Activated CD8-positive, alpha-beta memory T cell treated with anti-CD3 and anti-CD28 coated beads, Interleukin-2, amount 50 U/mL, for 24 hours (primary cell): ENCODE measurements around the gene CMSS1.
"Not testable (repeated sequence)": the region's sequence is repeated elsewhere in the genome, so short reads cannot be mapped to it uniquely, and the experiment has no call there.

Experiments
- DNase-seq: peaks from one replicate; pipeline ENCODE4 v3.0.0-alpha.2; 2020; ENCODE audit errors: extremely low read depth

CMSS1 gene

GRCh38 chr3:100023595-100023994 lies 205.9 kb downstream of the CMSS1 start:
- no peak for DNase-seq

DNA sequence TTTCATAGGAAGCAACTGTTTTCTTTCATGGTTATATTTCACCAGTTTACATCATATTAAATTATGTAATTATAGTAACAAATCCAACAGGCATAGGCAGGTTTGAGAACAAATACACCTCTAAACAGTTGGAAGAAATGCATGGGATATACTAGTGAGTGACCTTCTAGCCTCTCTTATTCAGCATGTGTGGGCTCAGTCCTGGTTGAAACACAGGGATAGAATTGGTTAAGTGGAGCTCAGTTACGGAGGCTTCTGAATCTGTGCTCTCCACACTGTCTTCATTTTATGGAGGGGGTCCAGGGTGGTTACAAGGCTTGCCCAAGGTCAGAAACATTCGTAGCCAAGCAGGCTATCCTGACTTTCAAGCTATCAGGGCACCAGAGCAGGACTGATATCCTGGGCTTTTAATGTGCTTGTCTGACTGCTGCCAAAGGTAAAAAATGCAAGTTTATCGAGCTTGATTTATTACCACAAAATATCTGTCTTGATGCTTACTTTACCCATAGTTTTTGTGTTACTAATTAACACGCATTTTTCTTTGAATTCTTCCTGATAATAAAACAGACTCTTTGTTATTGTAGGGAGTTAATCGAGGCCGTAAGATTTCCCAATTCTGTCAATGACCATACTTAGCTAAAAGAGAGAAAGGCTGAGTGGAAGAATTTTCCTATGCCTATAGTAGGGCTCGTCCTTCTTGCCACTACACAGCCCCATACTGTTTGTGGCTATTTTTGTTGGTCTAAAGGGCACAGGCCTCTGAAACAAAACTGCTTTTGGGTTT lies 207.1 kb downstream of the CMSS1 start:
- no peak for DNase-seq

GRCh38 chr3:100027321-100027720 lies 209.7 kb downstream of the CMSS1 start:
- no peak for DNase-seq

DNA sequence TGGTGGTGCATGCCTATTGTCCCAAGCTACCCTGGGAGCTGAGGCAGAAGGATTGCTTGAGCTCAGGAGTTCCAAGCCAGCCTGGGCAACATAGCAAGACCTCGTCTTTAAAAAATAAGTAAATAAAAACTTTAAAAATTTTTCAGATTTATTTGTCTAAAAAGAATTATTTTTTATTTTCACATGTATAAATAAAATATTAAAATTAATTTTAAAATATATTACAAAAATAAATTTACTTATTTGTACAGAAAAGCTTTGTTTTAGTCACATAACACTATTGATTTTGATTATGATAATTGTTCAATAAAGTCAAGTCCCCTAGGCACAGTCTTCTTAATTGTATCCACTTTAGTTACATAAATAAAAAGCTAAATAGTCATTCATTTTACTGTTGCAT lies 211.4 kb downstream of the CMSS1 start:
- no peak for DNase-seq

DNA sequence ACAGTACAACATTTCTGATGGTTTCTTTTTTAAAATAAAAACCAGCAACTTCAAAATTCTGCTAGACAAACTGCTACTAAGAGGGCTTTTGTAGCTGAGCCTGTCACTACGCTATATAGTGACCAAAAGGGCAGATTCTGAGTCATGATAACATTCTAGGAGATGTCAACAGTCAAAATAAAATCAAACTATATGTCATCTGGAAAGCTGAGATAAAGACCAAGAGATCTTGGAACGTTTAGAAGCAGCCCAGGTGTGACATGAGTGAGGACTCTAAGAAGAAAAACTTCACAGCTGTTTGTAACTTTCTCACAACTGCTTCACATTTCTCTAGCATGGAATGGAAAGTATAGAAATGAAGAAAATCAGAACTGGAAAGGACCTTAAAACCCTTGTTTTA lies 212.0 kb downstream of the CMSS1 start:
- DNase-seq: no peak

DNA sequence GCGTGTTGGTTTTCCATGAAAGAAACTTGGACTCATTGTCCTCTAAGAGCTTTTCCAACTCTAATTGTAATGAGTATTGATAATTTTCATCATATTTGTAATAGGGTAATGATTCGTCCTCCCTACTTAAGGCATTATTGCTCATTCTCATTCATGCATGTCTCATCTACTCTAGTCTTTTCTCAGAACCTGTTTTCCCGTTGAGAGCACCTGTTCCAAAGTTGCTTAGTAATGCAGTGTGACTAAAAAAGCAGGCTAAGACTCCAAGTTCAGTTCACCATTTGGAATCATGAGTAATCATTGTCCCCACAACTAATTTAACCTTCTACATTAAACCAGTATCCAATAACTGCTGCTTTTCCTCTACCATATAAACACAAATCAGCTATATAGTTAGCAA lies 212.7 kb downstream of the CMSS1 start:
- DNase-seq: no peak

DNA sequence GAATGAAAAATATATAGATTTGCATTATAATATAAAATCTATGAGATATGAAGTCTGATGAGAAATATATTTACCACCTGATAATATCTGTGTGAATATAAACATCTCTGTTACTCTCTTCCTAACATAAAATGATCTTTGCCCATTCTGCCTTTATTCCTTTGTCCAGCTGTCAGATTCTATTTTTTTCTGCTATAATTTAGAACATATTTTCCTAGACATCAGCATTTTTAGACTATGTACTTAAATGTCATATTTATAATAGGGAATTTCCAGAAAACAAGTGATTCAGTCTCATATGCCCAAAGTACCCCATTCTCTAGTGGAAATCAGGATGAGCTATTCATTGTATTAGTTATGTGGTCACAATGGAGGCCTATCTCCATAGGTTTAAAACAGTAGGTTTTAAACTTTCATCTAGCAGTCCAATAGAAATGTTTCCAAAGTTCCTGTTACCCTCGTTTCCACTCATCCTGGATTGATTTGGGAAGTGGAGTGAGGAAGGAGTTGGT lies 213.3 kb downstream of the CMSS1 start:
- no peak for DNase-seq

- no peak for DNase-seq
These were observed 214.6 kb downstream of the CMSS1 start for GRCh38 chr3:100032243-100032642.

DNA sequence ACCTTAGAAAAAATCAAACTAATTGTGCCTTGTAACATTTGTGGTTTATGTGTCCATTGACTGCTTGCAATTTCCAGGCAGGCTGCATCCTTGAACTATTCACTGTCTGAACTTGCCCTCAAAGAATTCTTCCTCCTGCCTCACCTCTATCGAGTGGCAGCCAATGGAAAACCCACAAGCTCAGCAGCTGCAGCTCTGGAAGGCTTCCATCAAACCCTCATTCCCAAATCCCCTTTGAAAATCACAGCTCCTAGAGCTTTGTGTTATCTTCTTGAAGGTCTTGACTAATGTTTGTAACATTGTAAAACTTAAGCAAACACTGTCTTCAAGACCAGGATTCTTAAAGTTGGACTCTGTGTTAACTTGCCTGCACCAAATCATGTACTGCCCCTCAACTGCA lies 215.5 kb downstream of the CMSS1 start:
- no peak for DNase-seq

DNA sequence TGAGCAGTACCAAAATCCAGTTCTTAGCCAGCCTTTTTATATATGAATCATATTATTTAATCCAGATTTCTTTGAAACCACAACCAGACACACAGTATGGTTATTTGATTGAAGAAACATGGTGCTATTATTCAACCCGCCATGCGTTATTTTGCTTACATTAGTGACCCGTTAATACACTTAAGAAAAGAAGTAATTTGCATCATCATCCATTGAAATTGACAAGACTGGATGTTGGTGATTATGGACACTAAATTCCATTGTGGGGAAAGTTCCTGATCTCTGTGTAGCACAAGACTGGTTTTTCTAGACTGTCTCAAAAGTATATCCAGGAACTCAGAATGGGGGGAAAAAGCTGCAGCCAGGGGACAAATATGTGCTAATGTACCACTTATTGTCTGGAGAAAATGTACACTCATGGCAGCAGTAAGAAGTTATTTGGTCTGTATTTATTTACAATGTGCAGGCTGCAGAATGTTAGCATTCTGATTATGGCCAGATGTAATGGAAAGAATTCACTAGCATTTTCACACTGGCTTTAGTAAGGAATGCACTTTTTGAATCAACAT lies 216.3 kb downstream of the CMSS1 start:
- DNase-seq: no peak

GRCh38 chr3:100039075-100039474 lies 221.4 kb downstream of the CMSS1 start:
- DNase-seq: no peak

DNA sequence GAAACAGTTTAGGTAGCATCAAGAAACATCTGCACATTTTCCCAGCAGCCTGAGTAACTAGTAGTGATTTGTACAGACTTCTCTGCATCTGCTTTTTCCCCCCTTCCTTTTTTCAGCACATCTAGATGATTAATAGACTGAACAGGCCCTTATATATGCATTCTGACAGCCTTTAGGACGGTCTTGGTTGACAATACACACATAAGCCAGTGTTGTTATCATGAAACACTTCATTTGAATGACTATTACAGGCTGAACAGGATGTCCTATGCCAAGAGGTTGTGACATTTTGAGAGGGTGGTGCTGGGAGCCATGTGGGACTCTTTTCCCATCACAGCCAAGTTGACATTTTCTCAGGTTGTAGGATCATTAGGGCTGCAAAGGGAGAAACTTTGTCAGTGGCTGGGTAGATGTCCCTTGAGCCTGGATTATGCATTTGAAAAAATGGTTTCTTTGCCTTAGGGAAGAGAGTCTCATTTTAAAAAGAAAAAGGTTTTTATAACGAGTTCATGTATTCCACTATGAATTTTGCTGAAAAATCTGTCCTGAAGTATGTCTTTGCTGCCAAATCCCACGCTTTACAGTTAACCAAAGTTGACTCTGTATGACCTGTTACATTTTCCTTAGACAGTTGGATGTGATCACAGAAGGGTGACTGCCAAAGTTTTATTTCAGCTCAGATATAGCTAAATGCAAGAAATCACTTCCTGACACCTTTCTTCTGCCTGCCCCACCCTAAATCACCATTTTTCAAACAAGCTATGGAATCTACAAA lies 223.0 kb downstream of the CMSS1 start:
- no peak for DNase-seq

DNA sequence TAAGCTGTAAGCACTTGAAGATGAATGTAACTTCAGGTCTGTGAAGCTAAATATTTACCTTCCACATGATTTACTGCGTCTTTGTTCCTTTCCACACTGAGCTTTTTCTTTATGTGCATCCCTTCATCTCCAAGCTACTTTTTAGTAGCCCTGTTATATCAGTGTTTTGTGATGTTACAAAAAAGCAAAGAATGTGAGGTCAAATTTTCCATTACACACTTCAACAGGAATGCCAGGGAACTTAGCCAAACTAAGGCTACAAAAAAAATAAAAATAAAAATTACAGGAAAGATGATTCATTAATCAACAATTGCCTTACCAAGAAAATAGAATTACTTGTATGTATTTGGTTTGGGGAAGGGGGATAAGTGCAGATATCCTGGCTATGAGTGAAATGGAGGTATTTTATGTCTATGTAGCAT lies 223.7 kb downstream of the CMSS1 start:
- no peak for DNase-seq

DNA sequence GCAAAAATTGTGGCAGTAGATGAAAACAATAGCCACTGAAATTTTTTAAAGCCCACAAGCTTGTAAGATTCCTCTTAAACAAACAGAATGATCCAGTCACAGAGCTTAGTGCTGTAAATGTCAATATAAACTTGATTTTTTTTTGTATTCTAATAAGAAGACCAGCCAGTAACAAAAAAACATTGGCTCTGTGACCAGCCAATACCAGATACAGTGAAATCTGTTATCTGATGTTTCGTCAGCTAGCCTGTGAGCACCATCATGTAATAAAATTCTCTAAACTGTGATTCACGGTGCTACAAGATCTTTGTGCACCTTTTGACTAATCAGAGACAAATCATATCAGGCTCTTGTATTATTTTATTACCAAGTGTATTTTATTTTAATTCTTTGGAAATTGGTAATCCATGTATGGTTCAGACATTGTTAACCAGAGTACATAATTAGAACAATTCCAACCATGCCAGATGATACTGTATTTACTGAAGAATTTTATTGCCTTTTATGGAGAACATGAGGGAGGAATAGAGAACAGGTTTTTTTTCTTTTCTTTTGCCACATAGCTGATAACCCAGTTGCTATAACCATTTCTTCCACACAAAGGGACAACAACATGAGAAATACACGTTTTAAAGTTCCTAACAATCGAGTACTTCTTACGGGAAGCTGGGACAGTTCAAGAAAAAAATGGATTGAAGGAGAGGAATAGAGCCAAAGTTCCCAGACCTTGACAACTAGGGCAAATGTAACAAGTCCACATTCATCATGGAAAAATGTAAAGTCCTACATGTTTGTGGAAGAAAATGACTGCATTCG lies 224.7 kb downstream of the CMSS1 start:
- no peak for DNase-seq

- no peak for DNase-seq
These were observed 225.6 kb downstream of the CMSS1 start for GRCh38 chr3:100043271-100043670.

DNA sequence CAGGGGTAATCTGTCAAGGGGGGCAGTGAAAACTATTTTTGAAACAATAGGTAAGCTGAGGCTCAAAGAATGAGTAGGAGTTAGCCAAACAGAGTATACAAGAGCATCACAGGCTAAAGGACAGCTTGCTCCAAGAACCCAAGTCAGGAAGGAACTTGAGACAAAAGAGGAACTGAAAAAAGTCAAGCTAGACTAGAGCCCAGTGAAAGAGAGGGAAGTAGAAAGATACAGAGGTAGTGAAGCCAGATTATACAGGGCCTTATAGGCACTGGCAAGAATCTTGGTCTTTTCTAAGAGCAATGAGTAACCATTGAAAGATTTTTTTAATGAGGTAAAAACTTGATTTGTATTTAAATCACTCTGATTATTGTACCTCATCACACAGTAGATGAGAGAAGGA lies 226.7 kb downstream of the CMSS1 start:
- DNase-seq: no peak

DNA sequence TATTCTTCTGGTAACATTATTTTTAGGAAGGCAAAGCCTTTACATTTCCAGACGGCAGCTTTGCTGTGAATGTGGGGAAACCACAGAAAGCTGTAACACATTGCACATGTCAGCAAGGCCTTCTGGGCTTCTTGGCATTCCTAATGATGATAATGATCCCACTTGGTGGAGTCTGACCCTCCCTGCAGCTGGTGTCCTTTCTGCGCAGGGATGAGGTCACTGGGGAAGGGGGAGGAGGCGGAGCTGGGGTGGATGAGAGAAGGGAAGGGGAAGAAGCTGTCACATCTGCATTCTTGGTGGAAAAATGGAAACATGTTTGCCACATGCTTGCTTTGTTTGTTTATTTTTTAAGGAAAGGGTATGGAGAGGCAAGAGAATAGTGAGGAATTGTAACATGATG lies 228.0 kb downstream of the CMSS1 start:
- no peak for DNase-seq

DNA sequence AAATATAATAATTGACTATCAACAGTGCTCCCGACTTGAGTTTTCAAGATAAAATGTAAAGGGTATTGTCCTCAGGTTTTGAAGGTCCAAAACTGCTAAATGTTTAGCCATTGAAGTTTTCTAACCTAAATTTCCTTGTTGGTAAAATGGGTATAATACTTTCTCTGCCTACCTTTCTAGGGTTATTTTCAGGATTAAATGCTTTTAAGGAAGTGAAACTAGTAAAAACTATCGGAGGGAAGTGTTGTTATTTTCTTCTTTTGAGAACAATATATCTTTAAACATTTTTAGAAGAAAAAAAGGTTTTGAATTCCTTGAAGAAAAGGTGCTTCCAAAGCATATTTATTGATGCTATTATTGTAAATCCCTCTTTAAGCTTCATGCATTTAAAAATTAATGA lies 229.3 kb downstream of the CMSS1 start:
- DNase-seq: no peak

- DNase-seq: peak; percentile 5
These were observed 229.9 kb downstream of the CMSS1 start for GRCh38 chr3:100047455-100048141.

DNA sequence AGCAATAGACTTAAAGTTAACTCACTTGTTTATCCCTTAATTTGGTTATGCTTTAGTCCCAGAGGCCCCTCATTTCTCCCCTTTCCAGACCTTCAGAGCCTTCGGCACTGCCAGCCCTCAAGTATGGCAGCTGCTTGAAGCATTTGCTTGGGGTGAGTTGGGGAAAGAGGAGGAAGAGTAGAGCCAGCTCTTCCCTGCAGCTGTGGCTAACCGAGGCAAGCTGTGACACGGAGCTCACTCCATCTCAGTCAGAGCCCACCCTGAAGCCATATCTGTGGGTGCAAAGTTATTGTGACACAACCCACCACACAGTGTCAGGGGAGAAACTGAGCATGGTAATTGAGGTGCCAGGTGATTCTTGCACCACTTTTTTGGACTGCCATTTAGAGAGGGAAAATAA lies 230.6 kb downstream of the CMSS1 start:
- no peak for DNase-seq

DNA sequence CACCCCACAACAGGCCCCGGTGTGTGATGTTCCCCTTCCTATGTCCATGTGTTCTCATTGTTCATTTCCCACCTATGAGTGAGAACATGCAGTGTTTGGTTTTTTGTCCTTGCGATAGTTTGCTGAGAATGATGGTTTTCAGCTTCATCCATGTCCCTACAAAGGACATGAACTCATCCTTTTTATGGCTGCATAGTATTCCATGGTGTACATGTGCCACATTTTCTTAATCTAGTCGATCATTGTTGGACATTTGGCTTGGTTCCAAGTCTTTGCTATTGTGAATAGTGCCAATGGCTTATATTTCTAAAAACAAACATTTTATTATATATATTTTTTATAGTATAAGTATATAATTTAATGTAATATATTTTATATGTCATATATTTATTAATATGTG lies 233.9 kb downstream of the CMSS1 start:
- DNase-seq: not testable (repeated sequence)
